ENCODE results near the gene NSUN2. TPM values are rescaled to one million over a fixed set of nuclear protein-coding genes. Genes with fewer than 3 reads are reported as not detected.
A peak's percentile ranks its signal among the peaks of the same experiment; 100 is the strongest.

Gene NSUN2
- polyA plus RNA-seq, 2 of the 4 experiments (the other 2 are of a cell fraction) = 95.7 to 101 TPM

- H3K4me3 ChIP-seq = no peak overlapping the region
- ChIA-PET CTCF (no interaction called here), POLR2A (no interaction called here)
- no peaks in the 10 kb centered on the region for H3K4me1 ChIP-seq
- 94% methylated on average over 5 of the region's 5 CpGs for WGBS (ENCODE audit: missing lambda C conversion rate)
- ATAC-seq (no peak), DNase-seq (ENCODE audit: low read depth in 1 of 2, low spot score in 1 of 2) (peak in 1 of 2 experiments; percentile 30), FAIRE-seq (no peak)
- TF ChIP-seq, protein P1, sequence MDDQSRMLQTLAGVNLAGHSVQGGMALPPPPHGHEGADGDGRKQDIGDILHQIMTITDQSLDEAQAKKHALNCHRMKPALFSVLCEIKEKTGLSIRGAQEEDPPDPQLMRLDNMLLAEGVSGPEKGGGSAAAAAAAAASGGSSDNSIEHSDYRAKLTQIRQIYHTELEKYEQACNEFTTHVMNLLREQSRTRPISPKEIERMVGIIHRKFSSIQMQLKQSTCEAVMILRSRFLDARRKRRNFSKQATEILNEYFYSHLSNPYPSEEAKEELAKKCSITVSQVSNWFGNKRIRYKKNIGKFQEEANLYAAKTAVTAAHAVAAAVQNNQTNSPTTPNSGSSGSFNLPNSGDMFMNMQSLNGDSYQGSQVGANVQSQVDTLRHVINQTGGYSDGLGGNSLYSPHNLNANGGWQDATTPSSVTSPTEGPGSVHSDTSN (IDR thresholded peaks at IDR 0.05) = no peak
- TF ChIP-seq, protein P2, sequence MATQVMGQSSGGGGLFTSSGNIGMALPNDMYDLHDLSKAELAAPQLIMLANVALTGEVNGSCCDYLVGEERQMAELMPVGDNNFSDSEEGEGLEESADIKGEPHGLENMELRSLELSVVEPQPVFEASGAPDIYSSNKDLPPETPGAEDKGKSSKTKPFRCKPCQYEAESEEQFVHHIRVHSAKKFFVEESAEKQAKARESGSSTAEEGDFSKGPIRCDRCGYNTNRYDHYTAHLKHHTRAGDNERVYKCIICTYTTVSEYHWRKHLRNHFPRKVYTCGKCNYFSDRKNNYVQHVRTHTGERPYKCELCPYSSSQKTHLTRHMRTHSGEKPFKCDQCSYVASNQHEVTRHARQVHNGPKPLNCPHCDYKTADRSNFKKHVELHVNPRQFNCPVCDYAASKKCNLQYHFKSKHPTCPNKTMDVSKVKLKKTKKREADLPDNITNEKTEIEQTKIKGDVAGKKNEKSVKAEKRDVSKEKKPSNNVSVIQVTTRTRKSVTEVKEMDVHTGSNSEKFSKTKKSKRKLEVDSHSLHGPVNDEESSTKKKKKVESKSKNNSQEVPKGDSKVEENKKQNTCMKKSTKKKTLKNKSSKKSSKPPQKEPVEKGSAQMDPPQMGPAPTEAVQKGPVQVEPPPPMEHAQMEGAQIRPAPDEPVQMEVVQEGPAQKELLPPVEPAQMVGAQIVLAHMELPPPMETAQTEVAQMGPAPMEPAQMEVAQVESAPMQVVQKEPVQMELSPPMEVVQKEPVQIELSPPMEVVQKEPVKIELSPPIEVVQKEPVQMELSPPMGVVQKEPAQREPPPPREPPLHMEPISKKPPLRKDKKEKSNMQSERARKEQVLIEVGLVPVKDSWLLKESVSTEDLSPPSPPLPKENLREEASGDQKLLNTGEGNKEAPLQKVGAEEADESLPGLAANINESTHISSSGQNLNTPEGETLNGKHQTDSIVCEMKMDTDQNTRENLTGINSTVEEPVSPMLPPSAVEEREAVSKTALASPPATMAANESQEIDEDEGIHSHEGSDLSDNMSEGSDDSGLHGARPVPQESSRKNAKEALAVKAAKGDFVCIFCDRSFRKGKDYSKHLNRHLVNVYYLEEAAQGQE (IDR thresholded peaks at IDR 0.05) = no peak
- TF ChIP-seq EHF (CRISPR knock-in tag; IDR thresholded peaks at IDR 0.05) (no peak), CHD4 (IDR thresholded peaks at IDR 0.05; ENCODE audit: borderline replicate concordance) (no peak), POLR2A (IDR thresholded peaks at IDR 0.05; ENCODE audit: low read length) (no peak), NR3C1 (IDR thresholded peaks at IDR 0.05) (no peak), ZSCAN20 (CRISPR knock-in tag; IDR thresholded peaks at IDR 0.05) (no peak), RNF2 (IDR thresholded peaks at IDR 0.05; ENCODE audit: borderline replicate concordance, low read depth) (no peak), MYC (IDR thresholded peaks at IDR 0.05; ENCODE audit: borderline replicate concordance, low read length) (no peak), POLR2AphosphoS2 (conservative IDR thresholded peaks at IDR 0.05; ENCODE audit: low read length) (no peak), ESRRA (IDR thresholded peaks at IDR 0.05; ENCODE audit: borderline replicate concordance, low read length) (no peak)
- TF ChIP-seq, protein P3, sequence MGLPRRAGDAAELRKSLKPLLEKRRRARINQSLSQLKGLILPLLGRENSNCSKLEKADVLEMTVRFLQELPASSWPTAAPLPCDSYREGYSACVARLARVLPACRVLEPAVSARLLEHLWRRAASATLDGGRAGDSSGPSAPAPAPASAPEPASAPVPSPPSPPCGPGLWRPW (IDR thresholded peaks at IDR 0.05) = no peak
- H3K9me3 ChIP-seq = peaks cover 14% of the 10 kb centered on the region; the same call in 2 of the 3 replicates
- no peak overlapping the region for H3K27ac ChIP-seq
- no peak overlapping the region for H3K4me2 ChIP-seq
These were observed 23.8 kb upstream of the NSUN2 start for GRCh38 chr5:6656680-6657079.

DNA sequence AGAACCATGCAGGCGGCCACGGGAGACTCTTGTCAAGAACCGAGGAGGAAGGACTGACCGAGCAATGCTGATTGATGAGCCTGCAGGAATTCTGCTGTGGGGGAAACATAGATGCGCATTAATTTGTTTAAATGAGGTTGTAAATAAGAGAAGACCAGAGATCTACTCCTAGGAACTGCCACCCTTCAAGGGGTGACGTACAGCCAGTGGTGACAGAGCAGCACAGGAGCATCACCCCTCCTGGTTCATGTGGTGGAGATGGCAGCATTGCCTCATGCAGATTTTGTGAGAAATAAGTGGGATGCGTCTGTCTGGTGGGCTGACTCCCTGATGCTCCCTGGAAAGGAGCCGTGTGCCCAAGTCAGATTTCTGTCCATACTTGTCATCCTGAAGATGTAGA is 22.6 kb upstream of the NSUN2 start:
- TF ChIP-seq NFE2L2 (conservative IDR thresholded peaks at IDR 0.05; ENCODE audit: low read length) (no peak), USF2 (IDR thresholded peaks at IDR 0.05) (no peak), FOSB (CRISPR knock-in tag; IDR thresholded peaks at IDR 0.05) (no peak), CHD2 (IDR thresholded peaks at IDR 0.05; ENCODE audit: low read length, partially characterized antibody) (no peak), HDAC2 (IDR thresholded peaks at IDR 0.05) (no peak), POLR2AphosphoS2 (conservative IDR thresholded peaks at IDR 0.05; ENCODE audit: low read length) (no peak), POLR2A (IDR thresholded peaks at IDR 0.05; ENCODE audit: low read length) (no peak), RFX5 (IDR thresholded peaks at IDR 0.05) (no peak), NR3C1 (IDR thresholded peaks at IDR 0.05) (no peak), HOXB5 (CRISPR knock-in tag; IDR thresholded peaks at IDR 0.05) (no peak), RARB (CRISPR knock-in tag; IDR thresholded peaks at IDR 0.05) (no peak)
- TF ChIP-seq, protein P2 (IDR thresholded peaks at IDR 0.05) = no peak
- Histone ChIP-seq H3K4me2 (no peak overlapping the region), H3K4me1 (no peaks in the 10 kb centered on the region), H3K9me3 (peaks cover 14% of the 10 kb centered on the region; the same call in 2 of the 3 replicates), H3K27ac (no peak overlapping the region), H3K4me3 (no peak overlapping the region)
- ChIA-PET POLR2A (no interaction called here), CTCF (no interaction called here)
- ATAC-seq = no peak
- FAIRE-seq = no peak
- WGBS (ENCODE audit: missing lambda C conversion rate) = 95% methylated on average over 8 of the region's 8 CpGs
- DNase-seq (ENCODE audit: low read depth in 1 of 2, low spot score in 1 of 2) = no peak
